Rectal smooth muscle tissue (tissue), 1 donor: Measurements from ENCODE around the gene DENND6A.
"Not testable (repeated sequence)": the region's sequence is repeated elsewhere in the genome, so short reads cannot be mapped to it uniquely, and the experiment has no call there.

Experiments used
- H3K27ac ChIP-seq: one replicate; pipeline ENCODE4 v1.7.0; 2013; ENCODE audit warnings: low read depth, low read length, inconsistent platforms
- H3K27me3 ChIP-seq: one replicate; pipeline ENCODE4 v1.7.0; 2013; ENCODE audit warnings: low read length; ENCODE audit not compliant: control insufficient read depth, insufficient read depth
- H3K36me3 ChIP-seq: one replicate; pipeline ENCODE4 v1.7.0; 2013; ENCODE audit warnings: low read length; ENCODE audit not compliant: control insufficient read depth, insufficient read depth
- H3K4me1 ChIP-seq: one replicate; pipeline ENCODE4 v1.7.0; 2013; ENCODE audit warnings: low read length; ENCODE audit not compliant: control insufficient read depth, insufficient read depth
- H3K4me3 ChIP-seq: one replicate; pipeline ENCODE4 v1.7.0; 2013; ENCODE audit warnings: low read length
- H3K9ac ChIP-seq: one replicate; pipeline ENCODE4 v1.7.0; 2013; ENCODE audit warnings: low read length

Gene DENND6A

DNA sequence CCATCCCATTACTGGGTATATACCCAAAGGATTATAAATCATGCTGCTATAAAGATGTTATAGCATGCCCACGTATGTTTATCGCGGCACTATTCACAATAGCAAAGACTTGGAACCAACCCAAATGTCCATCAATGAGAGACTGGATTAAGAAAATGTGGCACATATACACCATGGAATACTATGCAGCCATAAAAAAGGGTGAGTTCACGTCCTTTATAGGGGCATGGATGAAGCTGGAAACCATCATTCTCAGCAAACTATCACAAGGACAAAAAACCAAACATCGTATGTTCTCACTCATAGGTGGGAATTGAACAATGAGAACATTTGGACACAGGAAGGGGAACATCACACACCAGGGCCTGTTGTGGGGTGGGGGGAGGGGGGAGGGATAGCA is 81.0 kb downstream of the DENND6A start:
- H3K4me3 ChIP-seq, H3K27me3 ChIP-seq, H3K4me1 ChIP-seq, H3K36me3 ChIP-seq, H3K9ac ChIP-seq, H3K27ac ChIP-seq: not testable (repeated sequence)

DNA sequence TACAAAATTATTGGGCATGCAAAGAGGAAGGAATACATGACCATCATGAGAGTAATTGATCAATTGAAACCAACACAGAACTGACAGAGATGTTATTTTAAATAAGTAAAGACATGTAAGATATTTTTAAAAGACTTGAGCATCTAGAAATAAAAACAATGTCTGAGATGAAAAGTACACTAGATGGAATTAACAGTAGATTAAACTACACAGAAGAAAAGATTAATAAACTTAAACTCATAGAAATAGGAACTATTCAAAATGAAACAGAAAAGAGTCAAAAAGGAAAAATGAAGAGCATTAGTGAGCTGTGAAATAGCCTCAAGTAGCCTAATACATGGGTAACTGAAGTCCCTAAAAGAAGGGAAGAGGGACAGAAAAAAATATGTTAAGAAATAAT is 87.2 kb downstream of the DENND6A start:
- Histone ChIP-seq H3K9ac (no peak overlapping the region), H3K4me3 (no peak overlapping the region), H3K4me1 (no peaks in the 10 kb centered on the region), H3K36me3 (no peaks in the 10 kb centered on the region), H3K27me3 (no peaks in the 10 kb centered on the region), H3K27ac (no peak overlapping the region)

DNA sequence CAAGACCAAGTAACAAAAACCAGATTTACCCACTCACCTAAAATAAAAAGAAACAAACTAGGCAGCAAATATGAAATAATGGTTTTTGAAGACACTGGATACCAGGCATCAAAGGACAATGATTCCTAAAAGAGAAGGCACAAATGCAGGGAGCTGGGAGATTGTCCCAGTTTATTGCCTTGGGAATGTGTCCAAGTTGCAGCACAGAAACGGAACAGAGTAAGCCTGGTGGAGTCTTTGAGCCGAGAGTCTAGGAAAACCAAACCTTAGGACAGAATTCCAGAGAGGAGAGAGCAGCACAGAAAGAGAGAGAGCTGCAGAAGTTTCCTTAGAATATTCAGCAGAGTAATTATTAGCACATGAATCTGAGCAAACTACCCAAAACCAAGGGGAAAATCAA is 87.9 kb downstream of the DENND6A start:
- H3K36me3 ChIP-seq = no peaks in the 10 kb centered on the region
- H3K4me3 ChIP-seq = no peak overlapping the region
- no peak overlapping the region for H3K9ac ChIP-seq
- no peaks in the 10 kb centered on the region for H3K27me3 ChIP-seq
- no peak overlapping the region for H3K27ac ChIP-seq
- no peaks in the 10 kb centered on the region for H3K4me1 ChIP-seq

DNA sequence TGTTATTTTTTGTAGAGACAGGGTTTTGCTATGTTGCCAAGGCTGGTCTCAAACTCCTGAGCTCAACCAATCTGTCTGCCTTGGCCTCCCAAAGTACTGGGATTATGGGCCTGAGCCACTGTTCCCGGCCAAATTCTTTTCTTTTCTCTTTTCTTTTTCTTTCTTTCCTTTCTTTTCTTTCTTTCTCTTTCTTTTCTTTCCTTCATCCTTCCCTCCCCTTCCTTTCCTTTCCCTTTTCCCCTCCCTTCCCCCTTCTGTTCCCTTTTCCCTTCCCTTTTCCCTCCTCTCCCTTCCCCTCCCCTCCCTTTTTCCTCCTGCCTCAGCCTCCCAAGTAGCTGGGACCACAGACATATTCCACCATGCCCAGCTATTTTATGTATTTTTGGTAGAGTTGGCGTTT is 92.7 kb downstream of the DENND6A start:
- no peaks in the 10 kb centered on the region for H3K4me1 ChIP-seq
- no peak overlapping the region for H3K4me3 ChIP-seq
- no peak overlapping the region for H3K27ac ChIP-seq
- H3K36me3 ChIP-seq = no peaks in the 10 kb centered on the region
- no peaks in the 10 kb centered on the region for H3K27me3 ChIP-seq
- H3K9ac ChIP-seq = no peak overlapping the region

DNA sequence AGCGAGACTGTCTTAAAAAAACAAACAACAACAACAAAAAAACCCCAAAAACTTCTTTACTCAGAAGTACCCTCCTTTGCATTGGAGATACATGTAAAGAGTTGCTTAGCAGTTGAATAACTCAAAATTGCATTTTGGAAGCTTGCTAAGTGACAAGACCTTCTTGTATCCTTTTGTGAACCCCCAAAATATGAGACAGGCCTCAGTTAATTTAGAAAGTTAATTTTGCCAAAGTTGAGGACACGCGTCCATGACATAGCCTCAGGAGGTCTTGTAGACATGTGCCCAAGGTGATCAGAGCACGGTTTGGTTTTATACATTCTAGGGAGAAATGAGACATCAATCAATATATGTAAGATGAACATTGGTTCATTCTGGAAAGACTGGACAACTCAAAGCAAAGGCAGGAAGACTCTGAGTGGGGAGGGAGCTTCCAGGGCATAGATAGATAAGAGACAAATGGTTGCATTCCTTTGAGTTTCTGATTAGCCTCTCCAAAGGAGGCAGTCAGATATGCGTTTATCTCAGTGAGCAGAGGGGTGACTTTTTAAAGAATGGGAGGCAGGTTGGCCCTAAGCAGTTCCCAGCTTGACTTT is 94.0 kb downstream of the DENND6A start:
- H3K4me3 ChIP-seq = peak overlapping the region; percentile 72
- no peaks in the 10 kb centered on the region for H3K36me3 ChIP-seq
- H3K4me1 ChIP-seq = peaks cover 8% of the 10 kb centered on the region
- no peak overlapping the region for H3K9ac ChIP-seq
- H3K27ac ChIP-seq = no peak overlapping the region
- no peaks in the 10 kb centered on the region for H3K27me3 ChIP-seq

DNA sequence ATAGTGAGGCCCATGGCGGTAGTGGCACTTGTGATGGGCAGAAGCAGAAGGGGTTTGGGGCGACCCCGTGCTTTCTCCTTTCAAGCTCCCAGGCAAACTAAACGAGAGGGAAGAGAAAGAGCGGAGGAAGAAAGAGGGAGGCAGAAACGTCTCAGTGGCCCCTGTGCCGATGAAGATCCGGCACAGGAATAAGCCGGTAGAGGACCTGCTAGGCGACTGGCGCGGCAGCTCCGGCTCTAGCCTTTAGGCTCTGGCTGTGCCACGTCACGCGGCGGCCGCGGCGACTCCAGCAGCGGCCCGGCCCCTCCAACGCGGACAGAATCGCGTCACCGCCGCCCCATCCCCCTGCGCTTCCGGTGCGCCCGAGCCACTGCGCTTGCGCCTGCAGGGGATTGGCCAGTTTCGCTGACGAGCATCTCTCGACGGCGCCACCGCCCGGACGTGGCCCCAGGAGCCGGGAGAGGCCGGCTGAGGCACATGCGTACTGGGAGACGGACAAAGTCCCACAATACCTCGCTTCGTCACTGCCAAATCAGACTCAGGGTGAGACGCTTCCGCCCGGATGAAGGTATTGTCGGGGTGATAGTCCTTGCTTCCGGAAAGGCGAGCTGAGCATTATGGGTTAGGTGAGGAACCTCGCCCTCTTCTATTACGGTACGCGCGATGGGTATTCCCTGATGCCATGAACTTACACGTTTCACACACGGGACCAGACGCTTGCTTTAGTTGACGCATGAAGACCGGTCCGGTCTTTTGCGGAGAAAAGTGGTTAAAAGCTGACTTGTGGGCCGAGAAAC is 95.6 kb downstream of the DENND6A start, which contains the start of gene ARF4:
Gene ARF4 (minus strand): TSS at position 218 of the 797 bp plus-strand sequence. CDS start 204 bp downstream, at position 14.
- Histone ChIP-seq H3K4me3 (peak within 1 kb of the TSS; percentile 88), H3K27me3 (no peaks in the 10 kb centered on the region), H3K27ac (peak within 1 kb of the TSS; percentile 96), H3K36me3 (no peaks in the 10 kb centered on the region), H3K9ac (peak within 1 kb of the TSS; percentile 87), H3K4me1 (peaks cover 10% of the 10 kb centered on the region)

DNA sequence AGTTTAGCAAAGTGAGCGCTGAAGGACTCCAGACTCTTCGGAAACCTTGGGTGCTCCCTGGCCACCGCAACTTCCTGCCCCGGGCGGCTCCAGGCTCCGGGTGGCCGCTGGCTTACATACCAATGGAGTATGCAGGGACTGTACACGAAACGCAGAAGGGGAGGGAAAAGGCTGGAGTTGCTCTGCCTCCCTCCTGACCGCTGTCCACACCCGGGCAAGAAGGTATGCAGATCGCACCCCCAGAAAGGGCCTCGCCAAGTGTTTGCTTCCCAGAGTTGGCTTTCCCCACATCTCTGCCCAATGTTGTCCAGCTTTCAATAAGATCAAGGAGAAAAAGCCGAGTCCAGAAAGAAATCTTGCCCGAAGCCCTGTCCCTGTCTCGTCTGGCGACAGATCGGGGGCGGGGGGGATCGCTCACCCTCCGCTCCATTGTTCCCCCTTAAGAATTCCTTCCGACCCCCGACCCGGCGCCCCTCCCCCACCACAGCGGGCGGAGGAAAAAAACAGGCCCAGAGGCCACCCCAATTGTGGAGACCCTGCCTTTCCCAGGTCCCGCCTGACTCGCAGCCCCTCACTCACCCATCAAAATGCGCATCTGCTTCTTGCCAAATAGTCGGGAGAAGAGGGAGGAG is 96.3 kb downstream of the DENND6A start:
- H3K4me3 ChIP-seq = peak overlapping the region; percentile 88
- peak overlapping the region; percentile 96 for H3K27ac ChIP-seq
- peaks cover 10% of the 10 kb centered on the region for H3K4me1 ChIP-seq
- H3K9ac ChIP-seq = peak overlapping the region; percentile 87
- H3K27me3 ChIP-seq = no peaks in the 10 kb centered on the region
- no peaks in the 10 kb centered on the region for H3K36me3 ChIP-seq

DNA sequence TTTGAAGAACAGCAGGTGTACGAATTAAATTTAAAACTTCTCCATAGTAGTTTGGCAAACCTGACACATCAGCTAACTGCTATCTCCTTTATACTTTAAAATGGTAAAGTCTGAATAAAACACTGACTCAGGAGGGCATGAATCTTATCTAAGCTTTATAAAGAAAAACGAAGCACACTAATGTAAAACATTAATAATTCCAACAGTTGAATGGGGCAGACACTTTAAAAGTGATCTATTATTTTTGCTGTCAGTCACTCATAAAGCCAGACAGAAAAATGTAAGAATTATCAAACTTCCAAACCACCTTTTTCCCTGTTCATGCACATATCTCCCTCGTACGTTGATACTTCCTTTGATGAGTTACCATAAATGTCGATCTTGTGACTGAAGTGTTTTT is 98.3 kb downstream of the DENND6A start:
- Histone ChIP-seq H3K36me3 (no peaks in the 10 kb centered on the region), H3K4me3 (no peak overlapping the region), H3K4me1 (peaks cover 10% of the 10 kb centered on the region), H3K27me3 (no peaks in the 10 kb centered on the region), H3K9ac (no peak overlapping the region), H3K27ac (no peak overlapping the region)

DNA sequence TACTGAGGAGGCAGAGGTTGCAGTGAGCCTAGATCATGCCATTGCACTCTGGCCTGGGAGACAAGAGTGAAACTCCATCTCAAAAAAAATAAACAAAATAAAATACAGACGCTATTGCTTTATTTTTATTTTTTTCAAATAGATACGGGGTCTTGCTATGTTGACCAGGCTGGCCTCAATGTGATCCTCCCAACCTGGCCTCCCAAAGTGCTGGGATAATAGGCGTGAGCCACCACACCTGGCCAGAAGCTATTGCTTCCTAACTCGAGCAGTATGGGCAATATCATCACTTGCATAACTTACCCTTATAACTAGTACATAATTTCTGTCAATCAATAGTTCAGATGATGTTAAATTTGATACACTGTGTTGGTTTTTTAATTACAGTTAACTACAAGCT is 98.7 kb downstream of the DENND6A start:
- no peaks in the 10 kb centered on the region for H3K36me3 ChIP-seq
- H3K9ac ChIP-seq = no peak overlapping the region
- no peak overlapping the region for H3K27ac ChIP-seq
- no peaks in the 10 kb centered on the region for H3K27me3 ChIP-seq
- H3K4me3 ChIP-seq = no peak overlapping the region
- H3K4me1 ChIP-seq = peaks cover 10% of the 10 kb centered on the region

DNA sequence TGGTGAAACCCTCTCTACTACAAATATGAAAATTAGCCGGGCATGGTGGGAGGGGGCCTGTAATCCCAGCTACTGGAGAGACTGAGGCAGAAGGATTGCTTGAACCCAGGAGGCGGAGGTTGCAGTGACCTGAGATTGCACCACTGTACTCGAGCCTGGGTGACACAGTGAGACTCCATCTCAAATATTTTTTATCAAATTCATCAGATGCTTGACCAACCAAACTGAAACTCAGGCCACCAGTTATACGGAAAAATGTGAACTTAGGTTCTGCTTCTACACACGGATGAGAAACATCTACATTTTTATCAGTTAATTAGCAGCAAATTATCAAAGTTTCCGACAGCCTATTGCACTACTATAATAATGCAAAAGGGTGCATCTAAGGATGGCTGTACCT is 100.6 kb downstream of the DENND6A start:
- Histone ChIP-seq H3K36me3 (no peaks in the 10 kb centered on the region), H3K27ac (no peak overlapping the region), H3K4me1 (peaks cover 10% of the 10 kb centered on the region)

DNA sequence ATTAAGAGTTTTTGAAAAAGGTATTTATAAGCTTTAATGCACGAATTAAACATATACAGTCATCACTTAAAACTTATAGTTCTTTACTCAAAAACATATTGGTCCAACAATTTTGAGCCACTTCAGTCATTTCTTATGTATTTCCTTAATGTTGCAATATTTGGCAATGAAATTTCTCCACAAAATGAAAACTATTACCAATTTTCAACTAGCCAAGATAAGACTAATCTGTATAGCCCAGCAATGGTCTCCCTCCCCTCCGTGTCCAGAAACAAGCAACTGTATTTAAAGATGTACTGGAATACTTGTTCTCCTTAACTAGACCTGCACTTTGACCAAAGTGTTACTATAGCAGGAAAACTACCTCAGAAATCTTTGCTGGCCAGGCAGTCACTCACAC is 105.0 kb downstream of the DENND6A start:
- Histone ChIP-seq H3K36me3 (peaks cover 4% of the 10 kb centered on the region), H3K27me3 (no peaks in the 10 kb centered on the region), H3K4me3 (no peak overlapping the region), H3K9ac (no peak overlapping the region), H3K4me1 (no peaks in the 10 kb centered on the region), H3K27ac (no peak overlapping the region)

More for the DNA sequence above, 100.6 kb downstream of the DENND6A start:
- H3K9ac ChIP-seq = no peak overlapping the region
- H3K27me3 ChIP-seq = no peaks in the 10 kb centered on the region
- H3K4me3 ChIP-seq = no peak overlapping the region

DNA sequence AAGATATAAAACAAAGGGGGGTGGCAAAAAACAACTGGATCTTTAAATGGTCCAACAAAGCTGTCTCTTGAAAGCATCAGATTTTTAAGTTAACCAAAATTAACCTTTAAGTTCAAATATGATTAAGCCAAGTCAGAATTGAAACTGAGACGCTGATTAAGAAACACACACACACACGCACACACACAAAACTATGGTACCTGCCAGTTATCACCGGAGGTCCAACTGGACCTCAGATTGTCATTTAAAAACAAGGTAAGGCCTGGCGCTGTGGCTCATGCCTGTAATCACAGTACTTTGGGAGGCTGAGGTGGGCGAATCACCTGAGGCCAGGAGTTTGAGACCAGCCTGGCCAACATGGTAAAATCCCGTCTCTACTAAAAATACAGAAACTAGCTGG is 106.1 kb downstream of the DENND6A start:
- no peak overlapping the region for H3K27ac ChIP-seq
- peaks cover 6% of the 10 kb centered on the region for H3K36me3 ChIP-seq
- no peaks in the 10 kb centered on the region for H3K4me1 ChIP-seq
- no peak overlapping the region for H3K4me3 ChIP-seq
- no peaks in the 10 kb centered on the region for H3K27me3 ChIP-seq
- no peak overlapping the region for H3K9ac ChIP-seq
